C4-2B (cell line): ENCODE data around the gene HOXB7.

Experiments used
- H3K27ac ChIP-seq: fragments of 450-650 bp; 2 replicates; pipeline ENCODE4 v1.5.1; 2017
- CTCF ChIP-seq: fragments of 450-650 bp; conservative IDR thresholded peaks from 2 replicates; pipeline ENCODE4 v1.5.1; 2017; ENCODE audit warnings: mild to moderate bottlenecking
- ZFX ChIP-seq: fragments of 450-650 bp; IDR thresholded peaks from 2 replicates; pipeline ENCODE4 v1.6.1; 2017

The HOXB7 gene

GRCh38 chr17:48624544-48625494 lies 14.0 kb upstream of the HOXB7 start:
- no peak for TF ChIP-seq ZFX
- TF ChIP-seq CTCF = no peak
- H3K27ac ChIP-seq = peak overlapping the region; percentile 40

- H3K27ac ChIP-seq = no peak overlapping the region
- TF ChIP-seq ZFX (no peak), CTCF (no peak)
Measured at GRCh38 chr17:48624118-48624517, 13.3 kb upstream of the HOXB7 start.

- no peak overlapping the region for H3K27ac ChIP-seq
- TF ChIP-seq CTCF (no peak), ZFX (no peak)
Measured at GRCh38 chr17:48623583-48623982, 12.8 kb upstream of the HOXB7 start.

DNA sequence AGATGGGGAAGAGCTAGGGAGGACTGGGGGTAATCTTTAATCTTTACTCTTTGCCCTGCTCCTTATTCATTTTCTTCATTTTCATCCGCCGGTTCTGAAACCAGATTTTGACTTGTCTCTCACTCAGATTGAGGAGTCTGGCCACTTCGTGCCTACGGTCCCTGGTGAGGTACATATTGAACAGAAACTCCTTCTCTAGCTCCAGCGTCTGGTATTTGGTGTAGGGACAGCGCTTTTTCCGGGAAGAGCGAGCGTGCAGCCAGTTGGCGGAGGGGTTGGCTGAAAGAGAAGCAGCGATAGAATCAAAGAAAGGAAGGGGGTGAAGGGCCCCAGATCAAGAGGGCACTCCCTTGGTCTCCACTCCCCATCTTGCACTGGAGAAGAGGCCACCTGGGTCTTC lies 12.0 kb upstream of the HOXB7 start:
- TF ChIP-seq ZFX = no peak
- no peak overlapping the region for H3K27ac ChIP-seq

GRCh38 chr17:48621410-48622392 lies 10.9 kb upstream of the HOXB7 start:
- no peak for TF ChIP-seq CTCF
- TF ChIP-seq ZFX = no peak
- no peak overlapping the region for H3K27ac ChIP-seq

DNA sequence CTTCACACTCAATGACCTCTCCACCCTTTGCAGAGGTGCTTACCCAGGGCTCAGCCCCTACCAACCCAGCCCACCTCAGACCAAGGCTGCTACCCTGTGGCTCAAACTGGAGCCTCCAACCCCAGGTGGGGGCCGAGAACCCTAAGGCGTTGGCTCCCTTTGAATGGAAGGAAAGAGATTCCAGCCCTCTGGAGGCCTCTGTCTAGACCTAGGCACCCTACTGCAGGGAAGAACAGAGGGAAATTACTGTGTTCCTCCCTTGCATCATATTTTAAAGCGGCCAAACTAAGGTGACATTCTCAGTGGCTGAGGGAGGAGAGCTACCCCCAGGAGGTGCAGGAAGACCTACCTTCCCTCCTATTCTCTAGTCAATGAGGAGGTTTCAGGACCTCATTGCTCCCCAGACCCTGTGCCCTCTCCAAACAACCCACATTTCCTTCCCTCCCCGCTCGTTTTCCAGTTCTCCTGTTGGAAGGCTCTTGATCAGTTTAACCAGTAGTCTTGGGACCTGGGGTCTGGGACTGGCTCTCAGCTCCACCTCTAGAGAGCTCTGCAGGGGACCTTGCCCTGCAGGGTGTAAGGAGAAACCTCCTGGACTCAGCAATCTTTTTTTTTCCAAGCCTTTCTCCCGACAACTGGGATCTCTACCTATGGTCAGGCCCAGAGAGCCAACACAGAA lies 9.8 kb upstream of the HOXB7 start:
- no peak overlapping the region for H3K27ac ChIP-seq
- TF ChIP-seq ZFX (no peak), CTCF (no peak)

DNA sequence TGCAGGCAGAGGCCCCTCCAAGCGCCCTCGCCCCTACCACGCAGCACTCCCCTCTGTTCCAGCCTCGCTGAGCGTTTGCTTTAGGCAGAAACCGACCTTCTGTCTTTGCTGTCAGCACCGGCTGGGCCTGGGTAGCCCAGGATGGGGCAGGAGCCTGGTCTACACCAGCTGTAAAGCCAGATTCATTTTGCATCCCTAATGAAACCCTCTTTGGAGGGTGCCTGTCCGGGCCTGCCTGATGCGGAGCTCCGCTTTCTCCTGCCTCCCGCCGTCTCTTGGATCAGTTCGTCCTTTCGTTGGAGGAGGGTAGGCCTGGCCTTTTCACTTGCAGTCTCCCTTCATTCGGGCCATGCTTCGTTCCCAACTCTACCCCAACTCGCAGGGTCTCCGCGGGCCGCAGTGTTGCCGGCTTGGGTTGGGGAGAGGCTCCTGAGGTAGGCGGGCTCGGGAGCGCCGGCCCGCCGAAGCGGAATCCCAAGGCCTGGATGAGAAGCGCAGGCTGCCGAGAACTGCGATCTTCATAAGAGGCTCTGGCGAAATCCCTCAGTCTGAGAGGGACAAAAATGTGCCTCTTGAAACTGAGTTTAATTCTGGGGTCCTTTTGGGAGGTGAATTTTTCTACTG lies 9.1 kb upstream of the HOXB7 start:
- H3K27ac ChIP-seq = no peak overlapping the region
- TF ChIP-seq CTCF (no peak), ZFX (no peak)
